BLaER1 treated with 17β-estradiol and CSF1 and Interleukin-3, amounts not matched to agents 10 nM and 100 nM (cell line): ENCODE results near the gene SH2B2.

Experiments
- H3K27ac ChIP-seq, 11 experiments: shearing (Covaris generic); formaldehyde crosslinking; 2 replicates each; pipeline ENCODE4 v1.8.1; 2022
- H3K27me3 ChIP-seq, 11 experiments: shearing (Covaris generic); formaldehyde crosslinking; 2 replicates each; pipeline ENCODE4 v1.8.1; 2022
- H3K36me3 ChIP-seq, 11 experiments: shearing (Covaris generic); formaldehyde crosslinking; 2 replicates each; pipeline ENCODE4 v1.8.1; 2022
- H3K4me1 ChIP-seq, 10 experiments: shearing (Covaris generic); formaldehyde crosslinking; 2 replicates each; pipeline ENCODE4 v1.8.1; 2022
- H3K4me2 ChIP-seq, 11 experiments: shearing (Covaris generic); formaldehyde crosslinking; 2 replicates each; pipeline ENCODE4 v1.8.1; 2022
- H3K4me3 ChIP-seq, 10 experiments: shearing (Covaris generic); formaldehyde crosslinking; 2 replicates each; pipeline ENCODE4 v1.8.1; 2022
- H3K9ac ChIP-seq, 11 experiments: shearing (Covaris generic); formaldehyde crosslinking; 2 replicates each; pipeline ENCODE4 v1.8.1; 2022
- H3K9me3 ChIP-seq, 11 experiments: shearing (Covaris generic); formaldehyde crosslinking; replicated peaks in 1 of 11; 2 replicates each; pipeline ENCODE4 v1.8.1; 2022
- H4K20me1 ChIP-seq, 11 experiments: shearing (Covaris generic); formaldehyde crosslinking; 2 replicates each; pipeline ENCODE4 v1.8.1; 2022
- Cebpa-rat ChIP-seq, 11 experiments: shearing (Covaris generic); IDR thresholded peaks; 2 replicates each; pipeline ENCODE4 v1.8.1; 2022

SH2B2 gene

GRCh38 chr7:102272075-102272916 is 14.4 kb upstream of the SH2B2 start:
- Histone ChIP-seq H4K20me1 (peaks cover 0 to 22% (median 0%) of the 10 kb centered on the region in 11 experiments; a peak in 6 of 22 replicates), H3K9ac (peak overlapping the region in 3 of 11 experiments; percentile 13 to 44 (median 33); a peak in 3 of 22 replicates), H3K27me3 (no peaks in the 10 kb centered on the region), H3K4me2 (peak overlapping the region in 5 of 11 experiments; percentile 3 to 53 (median 38); a peak in 4 of 22 replicates), H3K4me3 (no peak overlapping the region), H3K36me3 (peaks cover 0 to 4% (median 0%) of the 10 kb centered on the region in 11 experiments; a peak in 2 of 22 replicates), H3K9me3 (no peaks in the 10 kb centered on the region), H3K4me1 (peaks cover 0 to 10% (median 7%) of the 10 kb centered on the region in 10 experiments; a peak in 11 of 20 replicates), H3K27ac (no peak overlapping the region)
- no peak for TF ChIP-seq Cebpa-rat (IDR thresholded peaks at IDR 0.05)

- Histone ChIP-seq H3K4me2 (peak overlapping the region in 3 of 11 experiments; percentile 38 to 53 (median 40); a peak in 4 of 22 replicates), H3K4me1 (peaks cover 0 to 10% (median 7%) of the 10 kb centered on the region in 10 experiments; a peak in 11 of 20 replicates), H3K36me3 (peaks cover 0 to 4% (median 0%) of the 10 kb centered on the region in 11 experiments; a peak in 2 of 22 replicates), H3K9me3 (no peaks in the 10 kb centered on the region), H3K27ac (no peak overlapping the region), H3K9ac (peak overlapping the region in 3 of 11 experiments; percentile 13 to 44 (median 33); a peak in 2 of 22 replicates), H3K27me3 (no peaks in the 10 kb centered on the region), H4K20me1 (peaks cover 0 to 17% (median 0%) of the 10 kb centered on the region in 11 experiments; a peak in 6 of 22 replicates), H3K4me3 (no peak overlapping the region)
- no peak for TF ChIP-seq Cebpa-rat (IDR thresholded peaks at IDR 0.05)
Observed at GRCh38 chr7:102272917-102273748, 13.5 kb upstream of the SH2B2 start.

DNA sequence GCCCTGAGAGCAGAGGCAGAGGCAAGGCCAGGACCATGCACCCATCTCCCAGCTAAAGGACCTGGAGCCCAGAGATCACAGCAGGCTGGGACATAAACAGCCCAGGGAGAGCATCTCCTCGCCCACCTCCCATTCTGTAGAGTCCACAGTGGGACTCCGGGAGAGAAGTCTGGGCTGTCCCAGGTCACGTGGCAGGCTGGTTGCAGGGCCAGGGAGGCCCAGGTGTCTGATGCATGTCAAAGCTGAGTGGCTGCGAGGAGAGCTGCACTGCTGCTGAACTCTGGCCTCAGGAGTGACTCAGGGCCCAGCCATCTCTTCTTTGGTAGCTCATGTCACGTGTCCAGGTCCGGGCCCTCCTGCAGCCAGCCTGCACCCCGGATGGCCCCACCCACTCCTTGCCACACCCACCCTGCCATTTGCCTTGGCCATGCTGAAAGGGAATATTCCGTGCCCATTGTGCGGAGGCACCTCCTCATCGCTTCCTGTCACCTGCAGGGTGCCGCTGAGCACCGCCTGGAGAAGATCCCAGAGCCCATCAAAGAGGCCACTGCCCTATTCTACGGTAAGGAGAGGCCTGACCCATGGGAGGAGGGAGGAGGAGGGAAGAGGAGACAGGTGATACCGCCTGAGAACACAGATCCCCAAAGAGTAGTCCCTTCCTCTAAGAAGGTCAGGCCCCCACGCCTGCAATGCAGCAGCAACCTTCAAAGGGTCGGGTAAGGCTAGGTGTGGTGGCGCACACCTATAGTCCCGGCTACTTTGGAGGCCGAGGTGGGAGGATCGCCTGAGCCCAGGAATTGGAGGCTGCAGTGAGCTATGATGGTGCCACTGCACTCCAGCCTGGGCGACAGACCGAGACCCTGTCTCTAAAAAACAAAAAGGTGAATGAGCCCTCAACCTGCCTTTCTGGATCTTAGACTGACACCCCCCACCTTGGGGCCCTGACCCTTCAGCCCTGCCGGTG is 12.6 kb upstream of the SH2B2 start:
- Histone ChIP-seq H3K9me3 (no peaks in the 10 kb centered on the region), H3K4me1 (peaks cover 3 to 16% (median 12%) of the 10 kb centered on the region in 10 experiments; a peak in 19 of 20 replicates), H3K36me3 (peaks cover 0 to 4% (median 0%) of the 10 kb centered on the region in 11 experiments; a peak in 2 of 22 replicates), H3K27me3 (no peaks in the 10 kb centered on the region), H3K4me2 (no peak overlapping the region), H3K9ac (peak overlapping the region in 2 of 11 experiments; percentile 9 to 29; a peak in 1 of 22 replicates), H3K27ac (no peak overlapping the region), H3K4me3 (no peak overlapping the region), H4K20me1 (peaks cover 0 to 17% (median 0%) of the 10 kb centered on the region in 11 experiments; a peak in 6 of 22 replicates)
- no peak for TF ChIP-seq Cebpa-rat (IDR thresholded peaks at IDR 0.05)

DNA sequence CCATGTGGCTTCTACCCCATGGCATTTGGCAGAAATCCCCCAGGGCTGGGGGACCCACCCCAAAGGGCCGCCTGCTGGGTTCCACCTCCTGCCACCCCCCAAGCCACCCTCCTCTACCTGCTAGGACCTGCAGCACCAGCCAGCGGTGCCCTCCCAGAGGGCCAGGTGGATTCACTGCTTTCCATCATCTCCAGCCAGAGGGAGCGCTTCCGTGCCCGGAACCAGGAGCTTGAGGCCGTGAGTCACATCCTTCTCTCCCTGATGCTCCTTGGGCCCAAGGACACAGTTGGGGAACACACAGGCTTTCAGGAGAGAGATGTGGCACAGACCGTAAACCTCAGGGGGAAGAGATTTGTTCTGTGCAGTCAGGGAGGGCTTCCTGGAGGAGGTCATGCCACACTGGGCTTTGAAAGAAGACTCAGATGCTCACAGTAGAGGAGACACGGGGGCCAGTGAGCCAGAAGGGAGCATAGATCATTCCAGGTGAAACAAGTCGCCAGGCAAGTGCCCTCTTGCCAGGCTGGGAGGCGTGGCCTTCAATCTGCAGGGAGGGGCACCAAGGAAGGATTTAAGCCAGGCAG is 11.5 kb upstream of the SH2B2 start:
- Histone ChIP-seq H3K4me3 (no peak overlapping the region), H4K20me1 (peaks cover 0 to 17% (median 0%) of the 10 kb centered on the region in 11 experiments; a peak in 7 of 22 replicates), H3K36me3 (peaks cover 0 to 4% (median 0%) of the 10 kb centered on the region in 11 experiments; a peak in 2 of 22 replicates), H3K9ac (no peak overlapping the region), H3K4me1 (peaks cover 15 to 27% (median 24%) of the 10 kb centered on the region in 10 experiments), H3K4me2 (no peak overlapping the region), H3K27me3 (no peaks in the 10 kb centered on the region), H3K9me3 (no peaks in the 10 kb centered on the region), H3K27ac (no peak overlapping the region)
- TF ChIP-seq Cebpa-rat (IDR thresholded peaks at IDR 0.05) = no peak

DNA sequence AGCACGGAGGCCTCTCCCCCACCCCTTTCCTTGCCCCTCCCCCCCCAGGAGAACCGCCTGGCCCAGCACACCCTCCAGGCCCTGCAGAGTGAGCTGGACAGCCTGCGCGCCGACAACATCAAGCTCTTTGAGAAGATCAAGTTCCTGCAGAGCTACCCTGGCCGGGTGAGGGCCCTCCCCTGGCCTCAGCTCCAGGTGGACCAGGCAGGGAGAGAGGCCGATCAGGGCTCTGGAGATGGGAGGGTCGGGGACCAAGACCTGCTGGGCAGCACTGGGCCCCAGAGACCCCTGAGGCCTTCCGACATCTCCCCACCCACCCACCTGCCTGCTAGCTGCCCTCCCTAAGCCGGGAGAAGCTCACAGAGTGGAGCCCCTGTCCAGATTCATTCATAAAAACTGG is 8.8 kb upstream of the SH2B2 start:
- H3K27me3 ChIP-seq = no peaks in the 10 kb centered on the region
- no peak overlapping the region for H3K9ac ChIP-seq
- no peaks in the 10 kb centered on the region for H3K9me3 ChIP-seq
- peaks cover 0 to 4% (median 0%) of the 10 kb centered on the region in 11 experiments; a peak in 2 of 22 replicates for H3K36me3 ChIP-seq
- no peak overlapping the region for H3K27ac ChIP-seq
- H3K4me3 ChIP-seq = no peak overlapping the region
- peaks cover 15 to 23% (median 19%) of the 10 kb centered on the region in 10 experiments for H3K4me1 ChIP-seq
- TF ChIP-seq Cebpa-rat (IDR thresholded peaks at IDR 0.05) = no peak
- H3K4me2 ChIP-seq = no peak overlapping the region
- peaks cover 0 to 13% (median 0%) of the 10 kb centered on the region in 11 experiments; a peak in 5 of 22 replicates for H4K20me1 ChIP-seq

- H3K4me3 ChIP-seq = peak overlapping the region in 7 of 10 experiments; percentile 16 to 42 (median 20); a peak in 9 of 20 replicates
- no peaks in the 10 kb centered on the region for H3K9me3 ChIP-seq
- H3K27ac ChIP-seq = peak overlapping the region in 6 of 11 experiments; percentile 6 to 59 (median 28); a peak in 8 of 22 replicates
- H3K4me1 ChIP-seq = peaks cover 29 to 41% (median 37%) of the 10 kb centered on the region in 10 experiments
- H3K27me3 ChIP-seq = no peaks in the 10 kb centered on the region
- H4K20me1 ChIP-seq = peaks cover 0 to 6% (median 0%) of the 10 kb centered on the region in 11 experiments; a peak in 7 of 22 replicates
- no peak for TF ChIP-seq Cebpa-rat (IDR thresholded peaks at IDR 0.05)
- H3K9ac ChIP-seq = peak overlapping the region; percentile 2 to 67 (median 37); a peak in 18 of 22 replicates
- peak overlapping the region; percentile 78 to 93 (median 87) for H3K4me2 ChIP-seq
- peaks cover 0 to 4% (median 0%) of the 10 kb centered on the region in 11 experiments; a peak in 1 of 22 replicates for H3K36me3 ChIP-seq
Observed at GRCh38 chr7:102279537-102280400, 6.9 kb upstream of the SH2B2 start.

GRCh38 chr7:102280521-102280920 is 6.1 kb upstream of the SH2B2 start:
- Histone ChIP-seq H4K20me1 (peaks cover 0 to 6% (median 0%) of the 10 kb centered on the region in 11 experiments; a peak in 7 of 22 replicates), H3K9ac (no peak overlapping the region), H3K27me3 (no peaks in the 10 kb centered on the region), H3K4me2 (peak overlapping the region in 1 of 11 experiments; percentile 82; a peak in 4 of 22 replicates), H3K36me3 (no peaks in the 10 kb centered on the region), H3K27ac (no peak overlapping the region), H3K4me3 (no peak overlapping the region), H3K4me1 (peaks cover 32 to 48% (median 45%) of the 10 kb centered on the region in 10 experiments), H3K9me3 (no peaks in the 10 kb centered on the region)
- no peak for TF ChIP-seq Cebpa-rat (IDR thresholded peaks at IDR 0.05)
